ENCODE data around the gene GRIK5.

GRCh38 chr19:41957161-41957837 is 112.7 kb downstream of the GRIK5 start:
- TF ChIP-seq ZBTB8A (tag by site-specific recombination; IDR thresholded peaks at IDR 0.05), result no peak
- TF ChIP-seq, protein P1, sequence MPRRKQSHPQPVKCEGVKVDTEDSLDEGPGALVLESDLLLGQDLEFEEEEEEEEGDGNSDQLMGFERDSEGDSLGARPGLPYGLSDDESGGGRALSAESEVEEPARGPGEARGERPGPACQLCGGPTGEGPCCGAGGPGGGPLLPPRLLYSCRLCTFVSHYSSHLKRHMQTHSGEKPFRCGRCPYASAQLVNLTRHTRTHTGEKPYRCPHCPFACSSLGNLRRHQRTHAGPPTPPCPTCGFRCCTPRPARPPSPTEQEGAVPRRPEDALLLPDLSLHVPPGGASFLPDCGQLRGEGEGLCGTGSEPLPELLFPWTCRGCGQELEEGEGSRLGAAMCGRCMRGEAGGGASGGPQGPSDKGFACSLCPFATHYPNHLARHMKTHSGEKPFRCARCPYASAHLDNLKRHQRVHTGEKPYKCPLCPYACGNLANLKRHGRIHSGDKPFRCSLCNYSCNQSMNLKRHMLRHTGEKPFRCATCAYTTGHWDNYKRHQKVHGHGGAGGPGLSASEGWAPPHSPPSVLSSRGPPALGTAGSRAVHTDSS (tag by site-specific recombination; IDR thresholded peaks at IDR 0.05), result no peak
- TF ChIP-seq, protein P2, sequence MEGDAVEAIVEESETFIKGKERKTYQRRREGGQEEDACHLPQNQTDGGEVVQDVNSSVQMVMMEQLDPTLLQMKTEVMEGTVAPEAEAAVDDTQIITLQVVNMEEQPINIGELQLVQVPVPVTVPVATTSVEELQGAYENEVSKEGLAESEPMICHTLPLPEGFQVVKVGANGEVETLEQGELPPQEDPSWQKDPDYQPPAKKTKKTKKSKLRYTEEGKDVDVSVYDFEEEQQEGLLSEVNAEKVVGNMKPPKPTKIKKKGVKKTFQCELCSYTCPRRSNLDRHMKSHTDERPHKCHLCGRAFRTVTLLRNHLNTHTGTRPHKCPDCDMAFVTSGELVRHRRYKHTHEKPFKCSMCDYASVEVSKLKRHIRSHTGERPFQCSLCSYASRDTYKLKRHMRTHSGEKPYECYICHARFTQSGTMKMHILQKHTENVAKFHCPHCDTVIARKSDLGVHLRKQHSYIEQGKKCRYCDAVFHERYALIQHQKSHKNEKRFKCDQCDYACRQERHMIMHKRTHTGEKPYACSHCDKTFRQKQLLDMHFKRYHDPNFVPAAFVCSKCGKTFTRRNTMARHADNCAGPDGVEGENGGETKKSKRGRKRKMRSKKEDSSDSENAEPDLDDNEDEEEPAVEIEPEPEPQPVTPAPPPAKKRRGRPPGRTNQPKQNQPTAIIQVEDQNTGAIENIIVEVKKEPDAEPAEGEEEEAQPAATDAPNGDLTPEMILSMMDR (tag by site-specific recombination; IDR thresholded peaks at IDR 0.05), result no peak
